Ishikawa (cell line): Measurements from ENCODE around the gene PTTG1.

Experiments used
- CEBPB ChIP-seq: IDR thresholded peaks from 2 replicates; pipeline ENCODE4 v1.6.1; 2012
- CREB1 ChIP-seq: IDR thresholded peaks from 2 replicates; pipeline ENCODE4 v1.6.1; 2012; ENCODE audit warnings: low read depth
- EGR1 ChIP-seq: IDR thresholded peaks from 2 replicates; pipeline ENCODE4 v1.6.1; 2012
- EP300 ChIP-seq: IDR thresholded peaks from 2 replicates; pipeline ENCODE4 v1.6.1; 2012; ENCODE audit warnings: borderline replicate concordance
- FOXM1 ChIP-seq: IDR thresholded peaks from 2 replicates; pipeline ENCODE4 v1.6.1; 2012; ENCODE audit warnings: low read depth, borderline replicate concordance
- NFIC ChIP-seq: IDR thresholded peaks from 2 replicates; pipeline ENCODE4 v1.6.1; 2012
- RAD21 ChIP-seq: IDR thresholded peaks from 2 replicates; pipeline ENCODE4 v1.6.1; 2012; ENCODE audit warnings: low read depth
- TAF1 ChIP-seq: IDR thresholded peaks from 2 replicates; pipeline ENCODE4 v1.6.1; 2012; ENCODE audit warnings: low read depth, mild to moderate bottlenecking
- TCF12 ChIP-seq: IDR thresholded peaks from 2 replicates; pipeline ENCODE4 v1.6.1; 2012; ENCODE audit warnings: low read depth
- TEAD4 ChIP-seq: IDR thresholded peaks from 2 replicates; pipeline ENCODE4 v1.6.1; 2012
- USF1 ChIP-seq: IDR thresholded peaks from 2 replicates; pipeline ENCODE4 v1.6.1; 2012
- YY1 ChIP-seq: IDR thresholded peaks from 2 replicates; pipeline ENCODE4 v1.6.1; 2012; ENCODE audit warnings: low read depth
- ZBTB7A ChIP-seq: IDR thresholded peaks from 2 replicates; pipeline ENCODE4 v1.6.1; 2012; ENCODE audit warnings: low read depth
- TF ChIP-seq, protein P1 (sequence below): IDR thresholded peaks from 2 replicates; pipeline ENCODE4 v1.6.1; 2012; ENCODE audit warnings: low read depth, mild to moderate bottlenecking
- TF ChIP-seq, protein P2 (sequence below): IDR thresholded peaks from 2 replicates; pipeline ENCODE4 v1.6.1; 2012

The PTTG1 gene

GRCh38 chr5:160420331-160420610 is 1.4 kb upstream of the PTTG1 start:
- TF ChIP-seq NFIC (no peak), TAF1 (no peak), TCF12 (no peak), ZBTB7A (no peak), CREB1 (no peak), TEAD4 (no peak), FOXM1 (no peak), EGR1 (no peak), YY1 (no peak)
- TF ChIP-seq, protein P1, sequence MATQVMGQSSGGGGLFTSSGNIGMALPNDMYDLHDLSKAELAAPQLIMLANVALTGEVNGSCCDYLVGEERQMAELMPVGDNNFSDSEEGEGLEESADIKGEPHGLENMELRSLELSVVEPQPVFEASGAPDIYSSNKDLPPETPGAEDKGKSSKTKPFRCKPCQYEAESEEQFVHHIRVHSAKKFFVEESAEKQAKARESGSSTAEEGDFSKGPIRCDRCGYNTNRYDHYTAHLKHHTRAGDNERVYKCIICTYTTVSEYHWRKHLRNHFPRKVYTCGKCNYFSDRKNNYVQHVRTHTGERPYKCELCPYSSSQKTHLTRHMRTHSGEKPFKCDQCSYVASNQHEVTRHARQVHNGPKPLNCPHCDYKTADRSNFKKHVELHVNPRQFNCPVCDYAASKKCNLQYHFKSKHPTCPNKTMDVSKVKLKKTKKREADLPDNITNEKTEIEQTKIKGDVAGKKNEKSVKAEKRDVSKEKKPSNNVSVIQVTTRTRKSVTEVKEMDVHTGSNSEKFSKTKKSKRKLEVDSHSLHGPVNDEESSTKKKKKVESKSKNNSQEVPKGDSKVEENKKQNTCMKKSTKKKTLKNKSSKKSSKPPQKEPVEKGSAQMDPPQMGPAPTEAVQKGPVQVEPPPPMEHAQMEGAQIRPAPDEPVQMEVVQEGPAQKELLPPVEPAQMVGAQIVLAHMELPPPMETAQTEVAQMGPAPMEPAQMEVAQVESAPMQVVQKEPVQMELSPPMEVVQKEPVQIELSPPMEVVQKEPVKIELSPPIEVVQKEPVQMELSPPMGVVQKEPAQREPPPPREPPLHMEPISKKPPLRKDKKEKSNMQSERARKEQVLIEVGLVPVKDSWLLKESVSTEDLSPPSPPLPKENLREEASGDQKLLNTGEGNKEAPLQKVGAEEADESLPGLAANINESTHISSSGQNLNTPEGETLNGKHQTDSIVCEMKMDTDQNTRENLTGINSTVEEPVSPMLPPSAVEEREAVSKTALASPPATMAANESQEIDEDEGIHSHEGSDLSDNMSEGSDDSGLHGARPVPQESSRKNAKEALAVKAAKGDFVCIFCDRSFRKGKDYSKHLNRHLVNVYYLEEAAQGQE: no peak
- TF ChIP-seq, protein P2, sequence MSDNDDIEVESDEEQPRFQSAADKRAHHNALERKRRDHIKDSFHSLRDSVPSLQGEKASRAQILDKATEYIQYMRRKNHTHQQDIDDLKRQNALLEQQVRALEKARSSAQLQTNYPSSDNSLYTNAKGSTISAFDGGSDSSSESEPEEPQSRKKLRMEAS: no peak

DNA sequence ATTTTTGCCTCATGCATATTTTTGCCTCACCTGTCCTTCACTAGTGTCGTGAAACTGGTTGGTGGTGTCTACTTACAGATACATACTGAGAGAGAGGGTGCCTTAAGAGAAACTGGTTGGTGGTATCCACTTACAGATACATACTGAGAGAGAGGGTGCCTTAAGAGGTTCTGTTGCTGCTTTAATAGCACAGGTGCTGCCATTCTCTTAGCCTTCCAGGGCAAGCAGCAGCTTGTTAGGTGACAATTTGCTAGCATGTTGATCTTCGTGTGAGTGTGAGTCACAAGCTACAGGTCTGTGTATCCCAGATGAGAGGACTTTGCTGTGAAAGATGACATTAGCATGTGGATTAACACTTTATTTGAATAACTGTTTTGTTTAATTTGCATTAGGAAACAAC is 1.4 kb downstream of the PTTG1 start:
- no peak for TF ChIP-seq FOXM1
- no peak for TF ChIP-seq TCF12
- TF ChIP-seq RAD21: no peak
- TF ChIP-seq TEAD4: no peak
- TF ChIP-seq CEBPB: no peak
- TF ChIP-seq TAF1: no peak
- no peak for TF ChIP-seq NFIC
- TF ChIP-seq EGR1: no peak
- TF ChIP-seq ZBTB7A: no peak
- TF ChIP-seq EP300: no peak
- TF ChIP-seq USF1: no peak
- TF ChIP-seq, protein P1: no peak
- TF ChIP-seq, protein P2: no peak
- no peak for TF ChIP-seq YY1
- no peak for TF ChIP-seq CREB1

- TF ChIP-seq RAD21: no peak
- no peak for TF ChIP-seq TCF12
- TF ChIP-seq, protein P2: no peak
- no peak for TF ChIP-seq TAF1
- TF ChIP-seq CEBPB: no peak
- TF ChIP-seq, protein P1: no peak
- TF ChIP-seq CREB1: no peak
- no peak for TF ChIP-seq FOXM1
- no peak for TF ChIP-seq EP300
- TF ChIP-seq TEAD4: no peak
- TF ChIP-seq YY1: no peak
- TF ChIP-seq USF1: no peak
- no peak for TF ChIP-seq ZBTB7A
- no peak for TF ChIP-seq EGR1
- TF ChIP-seq NFIC: no peak
Observed at GRCh38 chr5:160427607-160428006, 6.0 kb downstream of the PTTG1 start.

DNA sequence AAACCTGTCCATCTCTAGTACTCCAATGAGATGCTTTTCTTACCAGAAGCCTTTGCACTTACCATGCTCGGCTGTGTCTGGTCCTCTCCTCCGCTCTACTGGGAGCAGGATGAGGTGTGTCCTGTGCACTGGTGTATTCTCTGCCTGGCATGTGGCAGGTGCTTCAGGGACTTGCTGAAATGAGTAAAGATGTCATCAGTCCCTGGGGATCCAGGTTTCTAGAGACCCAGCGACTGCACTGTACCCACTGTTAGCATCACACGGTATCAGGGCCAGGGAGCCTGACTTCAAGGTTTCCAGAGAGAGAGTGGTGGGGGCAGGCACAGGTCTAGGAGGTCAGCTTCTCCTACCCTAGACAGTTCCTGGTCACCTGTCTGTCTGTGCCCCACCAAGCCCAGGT is 10.5 kb downstream of the PTTG1 start:
- no peak for TF ChIP-seq CEBPB
- no peak for TF ChIP-seq ZBTB7A
- TF ChIP-seq TEAD4: no peak
- no peak for TF ChIP-seq FOXM1
- TF ChIP-seq, protein P1: no peak
- no peak for TF ChIP-seq EP300
- no peak for TF ChIP-seq USF1
- TF ChIP-seq RAD21: no peak
